CD4-positive, alpha-beta T cell (primary cell): ENCODE results near the gene D2HGDH. TPM values are rescaled to one million over a fixed set of nuclear protein-coding genes. Genes with fewer than 3 reads are reported as not detected.
A peak's percentile ranks its signal among the peaks of the same experiment; 100 is the strongest.

Experiments
- ATAC-seq: fragments of 200-7000 bp; cut with Tn5 transposase; one replicate; pipeline ENCODE4 v1.10.0; 2022; ENCODE audit warnings: mild to moderate bottlenecking; ENCODE audit not compliant: poor library complexity
- CTCF ChIA-PET: fragments of 350-600 bp; sonication (Branson Sonifier 250); formaldehyde crosslinking; loops from one replicate; lab custom pipeline; 2021; ENCODE audit warnings: antibody characterized with exemption, inconsistent platforms; lab: Charles Lee
- POLR2A ChIA-PET: fragments of 350-600 bp; sonication (Branson Sonifier 250); formaldehyde crosslinking; loops from one replicate; lab custom pipeline; 2021; ENCODE audit warnings: antibody characterized with exemption, inconsistent platforms; lab: Charles Lee
- DNase-seq, 14 experiments: peaks; one replicate each; pipeline ENCODE4 v3.0.0-alpha.2; 2013 to 2020; ENCODE audit warnings: mixed read lengths in 2 of 14
- H3K27ac ChIP-seq, 2 donors: one replicate each; pipeline versions ENCODE4 v1.5.1 to v1.7.0; 2013; ENCODE audit warnings: low read length in 2 of 2, low read depth in 1 of 2, mild to moderate bottlenecking in 1 of 2
- H3K27me3 ChIP-seq, 2 experiments: 1 replicate in 1 of 2; 2 replicates in 1 of 2; pipeline versions ENCODE4 v1.6.1 to v1.7.0; 2013; ENCODE audit warnings: low read length in 2 of 2, control low read depth in 1 of 2, mild to moderate bottlenecking in 1 of 2, moderate library complexity in 1 of 2; ENCODE audit not compliant: insufficient read depth in 2 of 2, control insufficient read depth in 1 of 2
- H3K36me3 ChIP-seq: one replicate; pipeline ENCODE4 v1.6.1; 2013; ENCODE audit warnings: low read length, control low read depth; ENCODE audit not compliant: insufficient read depth
- H3K4me1 ChIP-seq: one replicate; pipeline ENCODE4 v1.6.1; 2013; ENCODE audit warnings: low read length, control low read depth; ENCODE audit not compliant: insufficient read depth
- H3K4me3 ChIP-seq: one replicate; pipeline ENCODE4 v1.5.1; 2013; ENCODE audit warnings: mild to moderate bottlenecking, low read length, moderate library complexity
- H3K9me3 ChIP-seq, 2 experiments: 1 replicate in 1 of 2; 2 replicates in 1 of 2; pipeline versions ENCODE4 v1.6.1 to v1.7.0; 2013; ENCODE audit warnings: low read length in 2 of 2, mild to moderate bottlenecking in 2 of 2, control low read depth in 1 of 2, moderate library complexity in 1 of 2; ENCODE audit not compliant: control insufficient read depth in 1 of 2, insufficient read depth in 1 of 2
- H3K27ac Mint-ChIP-seq: one replicate; pipeline ENCODE4 v1.8.0; 2020; ENCODE audit warnings: mixed read lengths
- H3K27me3 Mint-ChIP-seq: one replicate; pipeline ENCODE4 v1.8.0; 2021; ENCODE audit warnings: mixed read lengths
- H3K36me3 Mint-ChIP-seq: one replicate; pipeline ENCODE4 v1.8.0; 2021; ENCODE audit warnings: low read depth, mixed read lengths
- H3K4me1 Mint-ChIP-seq: one replicate; pipeline ENCODE4 v1.8.0; 2021; ENCODE audit warnings: low read depth, mixed read lengths
- H3K4me3 Mint-ChIP-seq: one replicate; pipeline ENCODE4 v1.8.0; 2020; ENCODE audit warnings: mild to moderate bottlenecking, mixed read lengths
- H3K9me3 Mint-ChIP-seq: one replicate; pipeline ENCODE4 v1.8.0; 2020; ENCODE audit warnings: mixed read lengths
- CTCF ChIP-seq: fragments of 200-600 bp; IDR thresholded peaks from one replicate; pipeline ENCODE4 v1.8.0; 2022; ENCODE audit warnings: antibody characterized with exemption, mild to moderate bottlenecking
- intact Hi-C, 2 experiments: fragments of 100-400 bp; cut with DNase I in 1 of 2; cut with micrococcal nuclease in 1 of 2; formaldehyde crosslinking; loops; one replicate each; pipeline versions ENCODE4 v1.15.1 to v1.9.0; 2023 to 2025; cut with DNase I, micrococcal nuclease
- total RNA-seq, 174 experiments: library from RNA in 2 of 174; stranded (reverse) in 2 of 174; gene quantifications; one replicate each; pipeline ENCODE4 v1.2.3 and lab custom pipeline; 2021 to 2026

D2HGDH gene
- total RNA-seq, 2 experiments from 2014 or later: 27.6 to 30.6 TPM

DNA sequence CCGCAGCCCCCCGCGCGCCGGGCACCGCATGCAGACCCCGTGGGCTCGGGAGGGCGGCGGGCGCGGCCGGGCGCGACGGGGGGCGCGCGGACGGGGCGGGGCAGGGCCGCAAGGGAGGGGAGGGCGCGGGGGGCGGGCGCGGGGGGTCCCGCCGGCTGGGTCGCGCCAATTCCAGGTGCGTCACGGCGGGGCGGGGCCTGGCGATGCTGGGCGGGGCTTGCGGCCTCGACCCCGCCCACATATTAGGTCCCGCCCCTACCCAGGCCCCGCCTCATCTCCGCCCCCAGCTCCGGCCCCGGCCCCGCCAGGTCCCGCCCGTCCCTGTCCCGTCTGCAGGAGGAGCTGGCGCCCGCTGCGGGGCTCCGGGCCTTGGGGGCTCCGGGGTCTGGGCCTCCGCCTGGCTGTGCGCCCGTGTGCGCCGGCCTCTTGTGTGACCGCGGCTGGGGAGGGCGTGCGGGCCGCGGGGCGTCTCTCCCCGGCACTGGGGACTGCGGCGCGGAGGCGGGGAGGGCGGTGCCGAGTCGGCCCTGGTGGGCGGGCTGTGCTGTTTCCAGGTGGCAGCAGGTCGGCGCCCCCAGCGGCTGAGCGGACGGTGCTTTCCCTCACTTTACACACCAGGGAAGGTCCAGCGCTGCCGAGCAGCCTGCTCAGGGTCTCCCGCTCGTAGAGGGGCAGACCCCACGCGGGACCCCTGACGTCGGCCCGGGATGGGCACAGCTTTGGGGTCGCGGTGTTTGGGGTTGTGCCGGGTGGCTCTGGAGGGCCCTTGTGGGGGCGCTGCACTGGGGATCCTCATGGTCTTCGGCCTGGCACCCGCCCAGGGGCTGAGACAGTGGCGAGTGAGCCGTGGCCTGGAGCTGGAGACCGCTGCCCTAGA is 32.0 kb upstream of the D2HGDH start:
- POLR2A ChIA-PET: interaction anchor here (0.5 to 8.1 kb wide), 22 partner anchors 10 to 1142 kb away, joined by 3 to 179 read pairs (median 4); partner anchors contain the start of genes ATG4B, D2HGDH, DTYMK and DUSP28
- H3K4me3 Mint-ChIP-seq: peak overlapping the region; percentile 93

GRCh38 chr2:241703032-241703604 is 31.3 kb upstream of the D2HGDH start:
- H3K27me3 Mint-ChIP-seq: no peaks in the 10 kb centered on the region
- Histone ChIP-seq H3K9me3 (peaks cover 0 to 5% of the 10 kb centered on the region in 2 experiments), H3K27ac (peak overlapping the region; percentile 34 to 64), H3K4me3 (peak overlapping the region; percentile 73), H3K36me3 (peaks cover 26% of the 10 kb centered on the region), H3K4me1 (peaks cover 28% of the 10 kb centered on the region), H3K27me3 (no peaks in the 10 kb centered on the region)
- intact Hi-C loops: loop anchor here (5.0 to 10.0 kb wide), 6 partner anchors 66 to 1136 kb away; partner anchors contain the start of genes ATG4B (in 1 of the 2), FARP2 (in 1 of the 2), RNPEPL1 (in 1 of the 2) and THAP4 (in 1 of the 2)
- ChIA-PET CTCF (interaction anchor here (1.2 to 3.3 kb wide), 6 partner anchors 15 to 175 kb away, joined by 3 to 19 read pairs (median 12); partner anchors contain the start of genes ATG4B, D2HGDH, DTYMK and THAP4), POLR2A (interaction anchor here (0.6 to 8.1 kb wide), 4 partner anchors 15 to 388 kb away, joined by 3 to 179 read pairs (median 9); partner anchors contain the start of genes D2HGDH, DTYMK, HDLBP and SEPTIN2)
- TF ChIP-seq CTCF: no peak
- H3K4me3 Mint-ChIP-seq: peak overlapping the region; percentile 93
- ATAC-seq (no peak), DNase-seq (no peak)
- H3K27ac Mint-ChIP-seq: peak overlapping the region; percentile 87
- peaks cover 28% of the 10 kb centered on the region for H3K4me1 Mint-ChIP-seq
- H3K9me3 Mint-ChIP-seq: no peaks in the 10 kb centered on the region
- peaks cover 48% of the 10 kb centered on the region for H3K36me3 Mint-ChIP-seq

More for the DNA sequence above, 32.0 kb upstream of the D2HGDH start:
- Histone ChIP-seq H3K4me1 (peaks cover 28% of the 10 kb centered on the region), H3K4me3 (peak overlapping the region; percentile 73), H3K36me3 (peaks cover 20% of the 10 kb centered on the region), H3K9me3 (peaks cover 0 to 5% of the 10 kb centered on the region in 2 experiments), H3K27me3 (no peaks in the 10 kb centered on the region), H3K27ac (peak overlapping the region; percentile 34 to 67)
- peak; percentile 73 for ATAC-seq
- CTCF ChIA-PET: interaction anchor here (0.5 to 3.3 kb wide), 11 partner anchors 11 to 176 kb away, joined by 3 to 19 read pairs (median 5); partner anchors contain the start of genes ATG4B, D2HGDH, DTYMK and THAP4
- Mint-ChIP-seq H3K4me1 (peaks cover 28% of the 10 kb centered on the region), H3K36me3 (peaks cover 41% of the 10 kb centered on the region), H3K27me3 (no peaks in the 10 kb centered on the region), H3K27ac (peak overlapping the region; percentile 87), H3K9me3 (no peaks in the 10 kb centered on the region)
- peak; percentile 60 for TF ChIP-seq CTCF
- peak; percentile 81 to 94 (median 84) for DNase-seq
- intact Hi-C loops: loop anchor here (1.0 to 10.0 kb wide), 8 partner anchors 32 to 1135 kb away; partner anchors contain the start of genes D2HGDH (in 2 of the 2), ATG4B (in 1 of the 2), FARP2 (in 1 of the 2) and RNPEPL1 (in 1 of the 2)

DNA sequence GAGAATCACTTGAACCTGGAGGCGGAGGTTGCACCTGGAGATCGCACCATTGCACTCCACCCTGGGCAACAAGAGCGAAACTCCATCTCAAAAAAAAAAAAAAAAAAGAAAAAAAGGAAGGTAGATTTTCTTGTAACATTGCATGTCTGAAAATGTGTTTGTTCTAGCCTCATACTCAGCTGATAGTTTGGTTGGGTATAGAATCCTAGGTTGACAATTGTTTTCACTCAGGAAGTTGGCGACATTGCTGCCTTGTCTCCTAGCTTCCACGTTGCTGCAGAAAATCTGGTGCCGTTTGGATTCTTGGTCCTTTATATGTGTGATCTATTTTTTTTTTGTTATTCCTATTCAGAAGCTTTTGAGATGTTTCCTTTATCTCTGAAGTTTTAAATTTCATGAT is 27.9 kb upstream of the D2HGDH start:
- Mint-ChIP-seq H3K4me3 (no peak overlapping the region), H3K27ac (no peak overlapping the region), H3K27me3 (no peaks in the 10 kb centered on the region), H3K4me1 (peaks cover 11% of the 10 kb centered on the region), H3K36me3 (peaks cover 69% of the 10 kb centered on the region), H3K9me3 (no peaks in the 10 kb centered on the region)
- ChIA-PET POLR2A (no interaction called here), CTCF (no interaction called here)
- ATAC-seq (no peak), DNase-seq (no peak)
- no peak overlapping the region for H3K27ac ChIP-seq
- no peak for TF ChIP-seq CTCF
- H3K36me3 ChIP-seq: peaks cover 56% of the 10 kb centered on the region
- H3K4me1 ChIP-seq: peaks cover 14% of the 10 kb centered on the region
- no peak overlapping the region for H3K4me3 ChIP-seq
- intact Hi-C loops: loop anchor here (10.0 kb wide), 2 partner anchors 178 to 872 kb away; no protein-coding TSS in a partner anchor
- H3K9me3 ChIP-seq: peaks cover 0 to 5% of the 10 kb centered on the region in 2 experiments
- no peaks in the 10 kb centered on the region for H3K27me3 ChIP-seq
